Panc1 (cell line): ENCODE measurements around the gene GALNT11.

ENCODE experiments used
- CTCF ChIP-seq: fragments of 450-650 bp; IDR thresholded peaks from 2 replicates; pipeline ENCODE4 v1.5.1; 2017; ENCODE audit warnings: mild to moderate bottlenecking
- SIN3A ChIP-seq: IDR thresholded peaks from 2 replicates; pipeline ENCODE4 v1.6.1; 2012; ENCODE audit warnings: low read depth, mild to moderate bottlenecking, low read length, moderate library complexity, borderline replicate concordance; ENCODE audit not compliant: insufficient read depth

GRCh38 chr7:151999424-152000090, 25.9 kb upstream of the GALNT11 start:
- TF ChIP-seq CTCF (no peak), SIN3A (no peak)
